ENCODE measurements around the gene KIFBP.

The KIFBP gene

GRCh38 chr10:69045441-69046300 is 57.1 kb downstream of the KIFBP start:
- Histone ChIP-seq H3K4me1 (ENCODE audit: control extremely low read depth in 1 of 4, control insufficient read depth in 4 of 4, insufficient read depth in 4 of 4, low read length in 3 of 4) (peaks cover 8 to 58% (median 24%) of the 10 kb centered on the region in 4 experiments), H3K27ac (ENCODE audit: insufficient read depth in 1 of 2, low read depth in 1 of 2, low read length in 2 of 2, poor library complexity in 1 of 2, severe bottlenecking in 2 of 2) (peak overlapping the region in 1 of 2 experiments; percentile 50), H3K27me3 (replicated peaks in 2 of 5; ENCODE audit: control insufficient read depth in 4 of 5, insufficient read depth in 5 of 5, low read length in 4 of 5) (no peaks in the 10 kb centered on the region), H3K36me3 (ENCODE audit: control insufficient read depth in 4 of 4, insufficient read depth in 4 of 4, low read length in 3 of 4) (no peaks in the 10 kb centered on the region), H3K4me3 (ENCODE audit: control insufficient read depth in 1 of 7, extremely low read depth in 1 of 7, insufficient read depth in 4 of 7, low read depth in 2 of 7, low read length in 6 of 7) (peak overlapping the region in 1 of 7 experiments; percentile 51), H3K9me3 (ENCODE audit: control extremely low read depth in 1 of 5, control insufficient read depth in 4 of 5, insufficient read depth in 2 of 5, low read depth in 1 of 5, low read length in 4 of 5) (no peaks in the 10 kb centered on the region)
- 93% methylated on average over 5 of the region's 6 CpGs for WGBS (ENCODE audit: insufficient coverage)
- POLR2A ChIA-PET, result no interaction called here
- peak; percentile 28 to 78 (median 72) for DNase-seq
- CTCF ChIA-PET, result interaction anchor here (0.8 to 2.1 kb wide), 3 partner anchors 18 to 46 kb away, joined by 3 to 5 read pairs (median 4); no protein-coding TSS in a partner anchor

GRCh38 chr10:69047111-69047832 is 58.7 kb downstream of the KIFBP start:
- ChIA-PET CTCF (interaction anchor here (2.1 kb wide), 1 partner anchor 18 kb away, joined by 5 read pairs; no protein-coding TSS in a partner anchor), POLR2A (no interaction called here)

GRCh38 chr10:69048103-69048502 is 59.5 kb downstream of the KIFBP start:
- no peak overlapping the region for H3K27ac ChIP-seq (ENCODE audit: insufficient read depth in 1 of 2, low read depth in 1 of 2, low read length in 2 of 2, poor library complexity in 1 of 2, severe bottlenecking in 2 of 2)
- CTCF ChIA-PET, result interaction anchor here (0.7 to 1.5 kb wide), 2 partner anchors 8 to 19 kb away, joined by 3 read pairs; no protein-coding TSS in a partner anchor
- 88% methylated on average over 7 of the region's 8 CpGs for WGBS (ENCODE audit: insufficient coverage)
- POLR2A ChIA-PET, result interaction anchor here (0.6 kb wide), 1 partner anchor 37 kb away, joined by 3 read pairs; no protein-coding TSS in a partner anchor
- H3K4me1 ChIP-seq (ENCODE audit: control extremely low read depth in 1 of 4, control insufficient read depth in 4 of 4, insufficient read depth in 4 of 4, low read length in 3 of 4), result peaks cover 10 to 69% (median 24%) of the 10 kb centered on the region in 4 experiments
- H3K4me3 ChIP-seq (ENCODE audit: control insufficient read depth in 1 of 7, extremely low read depth in 1 of 7, insufficient read depth in 4 of 7, low read depth in 2 of 7, low read length in 6 of 7), result no peak overlapping the region
- H3K27me3 ChIP-seq (replicated peaks in 2 of 5; ENCODE audit: control insufficient read depth in 4 of 5, insufficient read depth in 5 of 5, low read length in 4 of 5), result no peaks in the 10 kb centered on the region
- H3K36me3 ChIP-seq (ENCODE audit: control insufficient read depth in 4 of 4, insufficient read depth in 4 of 4, low read length in 3 of 4), result no peaks in the 10 kb centered on the region
- no peaks in the 10 kb centered on the region for H3K9me3 ChIP-seq (ENCODE audit: control extremely low read depth in 1 of 5, control insufficient read depth in 4 of 5, insufficient read depth in 2 of 5, low read depth in 1 of 5, low read length in 4 of 5)
- DNase-seq, result peak in 2 of 3 donors; percentile 58 to 66

More at GRCh38 chr10:69047111-69047832, 58.7 kb downstream of the KIFBP start:
- H3K27me3 ChIP-seq (replicated peaks in 2 of 5; ENCODE audit: control insufficient read depth in 4 of 5, insufficient read depth in 5 of 5, low read length in 4 of 5), result no peaks in the 10 kb centered on the region
- no peak overlapping the region for H3K27ac ChIP-seq (ENCODE audit: insufficient read depth in 1 of 2, low read depth in 1 of 2, low read length in 2 of 2, poor library complexity in 1 of 2, severe bottlenecking in 2 of 2)
- DNase-seq, result no peak
- no peaks in the 10 kb centered on the region for H3K9me3 ChIP-seq (ENCODE audit: control extremely low read depth in 1 of 5, control insufficient read depth in 4 of 5, insufficient read depth in 2 of 5, low read depth in 1 of 5, low read length in 4 of 5)
- 95% methylated on average over 2 of the region's 4 CpGs for WGBS (ENCODE audit: insufficient coverage)
- no peaks in the 10 kb centered on the region for H3K36me3 ChIP-seq (ENCODE audit: control insufficient read depth in 4 of 4, insufficient read depth in 4 of 4, low read length in 3 of 4)
- no peak overlapping the region for H3K4me3 ChIP-seq (ENCODE audit: control insufficient read depth in 1 of 7, extremely low read depth in 1 of 7, insufficient read depth in 4 of 7, low read depth in 2 of 7, low read length in 6 of 7)
- peaks cover 10 to 69% (median 24%) of the 10 kb centered on the region in 4 experiments for H3K4me1 ChIP-seq (ENCODE audit: control extremely low read depth in 1 of 4, control insufficient read depth in 4 of 4, insufficient read depth in 4 of 4, low read length in 3 of 4)

- WGBS (ENCODE audit: insufficient coverage), result 50% methylated on average over 2 of the region's 6 CpGs
- ChIA-PET CTCF (interaction anchor here (1.0 kb wide), 1 partner anchor 10 kb away, joined by 6 read pairs; no protein-coding TSS in a partner anchor), POLR2A (no interaction called here)
These were observed 61.0 kb downstream of the KIFBP start for GRCh38 chr10:69049566-69049961.

GRCh38 chr10:69051303-69051702 is 62.7 kb downstream of the KIFBP start:
- Histone ChIP-seq H3K36me3 (ENCODE audit: control insufficient read depth in 4 of 4, insufficient read depth in 4 of 4, low read length in 3 of 4) (no peaks in the 10 kb centered on the region), H3K4me1 (ENCODE audit: control extremely low read depth in 1 of 4, control insufficient read depth in 4 of 4, insufficient read depth in 4 of 4, low read length in 3 of 4) (peaks cover 2 to 46% (median 4%) of the 10 kb centered on the region in 4 experiments), H3K4me3 (ENCODE audit: control insufficient read depth in 1 of 7, extremely low read depth in 1 of 7, insufficient read depth in 4 of 7, low read depth in 2 of 7, low read length in 6 of 7) (no peak overlapping the region), H3K9me3 (ENCODE audit: control extremely low read depth in 1 of 5, control insufficient read depth in 4 of 5, insufficient read depth in 2 of 5, low read depth in 1 of 5, low read length in 4 of 5) (no peaks in the 10 kb centered on the region), H3K27ac (ENCODE audit: insufficient read depth in 1 of 2, low read depth in 1 of 2, low read length in 2 of 2, poor library complexity in 1 of 2, severe bottlenecking in 2 of 2) (no peak overlapping the region), H3K27me3 (replicated peaks in 2 of 5; ENCODE audit: control insufficient read depth in 4 of 5, insufficient read depth in 5 of 5, low read length in 4 of 5) (no peaks in the 10 kb centered on the region)
- CTCF ChIA-PET, result interaction anchor here (1.5 kb wide), 1 partner anchor 14 kb away, joined by 7 read pairs; no protein-coding TSS in a partner anchor
- 40% methylated on average over 3 of the region's 3 CpGs for WGBS (ENCODE audit: insufficient coverage)
- DNase-seq, result peak in 2 of 3 donors; percentile 48 to 51
- POLR2A ChIA-PET, result no interaction called here

More at GRCh38 chr10:69049566-69049961, 61.0 kb downstream of the KIFBP start:
- Histone ChIP-seq H3K36me3 (ENCODE audit: control insufficient read depth in 4 of 4, insufficient read depth in 4 of 4, low read length in 3 of 4) (no peaks in the 10 kb centered on the region), H3K4me1 (ENCODE audit: control extremely low read depth in 1 of 4, control insufficient read depth in 4 of 4, insufficient read depth in 4 of 4, low read length in 3 of 4) (peaks cover 8 to 60% (median 15%) of the 10 kb centered on the region in 4 experiments), H3K27ac (ENCODE audit: insufficient read depth in 1 of 2, low read depth in 1 of 2, low read length in 2 of 2, poor library complexity in 1 of 2, severe bottlenecking in 2 of 2) (no peak overlapping the region), H3K27me3 (replicated peaks in 2 of 5; ENCODE audit: control insufficient read depth in 4 of 5, insufficient read depth in 5 of 5, low read length in 4 of 5) (no peaks in the 10 kb centered on the region), H3K4me3 (ENCODE audit: control insufficient read depth in 1 of 7, extremely low read depth in 1 of 7, insufficient read depth in 4 of 7, low read depth in 2 of 7, low read length in 6 of 7) (no peak overlapping the region), H3K9me3 (ENCODE audit: control extremely low read depth in 1 of 5, control insufficient read depth in 4 of 5, insufficient read depth in 2 of 5, low read depth in 1 of 5, low read length in 4 of 5) (no peaks in the 10 kb centered on the region)
- DNase-seq, result peak in 1 of 3 donors; percentile 19

GRCh38 chr10:69051710-69052487 is 63.3 kb downstream of the KIFBP start:
- ChIA-PET POLR2A (no interaction called here), CTCF (interaction anchor here (1.5 kb wide), 1 partner anchor 14 kb away, joined by 7 read pairs; no protein-coding TSS in a partner anchor)
- H3K4me3 ChIP-seq (ENCODE audit: control insufficient read depth in 1 of 7, extremely low read depth in 1 of 7, insufficient read depth in 4 of 7, low read depth in 2 of 7, low read length in 6 of 7), result no peak overlapping the region
- peaks cover 2 to 49% (median 9%) of the 10 kb centered on the region in 4 experiments for H3K4me1 ChIP-seq (ENCODE audit: control extremely low read depth in 1 of 4, control insufficient read depth in 4 of 4, insufficient read depth in 4 of 4, low read length in 3 of 4)
- H3K36me3 ChIP-seq (ENCODE audit: control insufficient read depth in 4 of 4, insufficient read depth in 4 of 4, low read length in 3 of 4), result no peaks in the 10 kb centered on the region
- DNase-seq, result no peak
- no peaks in the 10 kb centered on the region for H3K9me3 ChIP-seq (ENCODE audit: control extremely low read depth in 1 of 5, control insufficient read depth in 4 of 5, insufficient read depth in 2 of 5, low read depth in 1 of 5, low read length in 4 of 5)
- WGBS (ENCODE audit: insufficient coverage), result 94% methylated on average over 8 of the region's 10 CpGs
- H3K27me3 ChIP-seq (replicated peaks in 2 of 5; ENCODE audit: control insufficient read depth in 4 of 5, insufficient read depth in 5 of 5, low read length in 4 of 5), result no peaks in the 10 kb centered on the region
- no peak overlapping the region for H3K27ac ChIP-seq (ENCODE audit: insufficient read depth in 1 of 2, low read depth in 1 of 2, low read length in 2 of 2, poor library complexity in 1 of 2, severe bottlenecking in 2 of 2)
